GM23248 (cell line): ENCODE data around the gene RPS17. TPM values are rescaled to one million over a fixed set of nuclear protein-coding genes. Genes with fewer than 3 reads are reported as not detected.
A peak's percentile ranks its signal among the peaks of the same experiment; 100 is the strongest.
"Not testable (repeated sequence)": the region's sequence is repeated elsewhere in the genome, so short reads cannot be mapped to it uniquely, and the experiment has no call there.

Experiments used
- DNase-seq: peaks from one replicate; pipeline ENCODE4 v3.0.0-alpha.2; 2015
- H2AFZ ChIP-seq: fragments of 200-600 bp; sonication (generic); 2 replicates; pipeline ENCODE4 v1.6.1; 2016; ENCODE audit warnings: antibody characterized with exemption
- H3F3A ChIP-seq: fragments of 200-600 bp; sonication (generic); 2 replicates; pipeline ENCODE4 v1.6.1; 2016; ENCODE audit warnings: mild to moderate bottlenecking, antibody characterized with exemption, mixed run types; ENCODE audit not compliant: insufficient read depth
- H3K27ac ChIP-seq: fragments of 200-600 bp; sonication (generic); 2 replicates; pipeline ENCODE4 v1.5.1; 2016; ENCODE audit warnings: mild to moderate bottlenecking
- H3K27me3 ChIP-seq: fragments of 200-600 bp; sonication (generic); replicated peaks from 2 replicates; pipeline ENCODE4 v1.6.1; 2016; ENCODE audit warnings: mild to moderate bottlenecking; ENCODE audit not compliant: insufficient read depth
- H3K36me3 ChIP-seq: fragments of 200-600 bp; sonication (generic); 2 replicates; pipeline ENCODE4 v1.6.1; 2016; ENCODE audit warnings: low read depth, mild to moderate bottlenecking
- H3K4me1 ChIP-seq: fragments of 200-600 bp; sonication (generic); 2 replicates; pipeline ENCODE4 v1.6.1; 2016; ENCODE audit warnings: mild to moderate bottlenecking; ENCODE audit not compliant: insufficient read depth
- H3K4me2 ChIP-seq: fragments of 200-600 bp; sonication (generic); one replicate; pipeline ENCODE4 v1.6.1; 2016; ENCODE audit warnings: mild to moderate bottlenecking; ENCODE audit not compliant: unreplicated experiment
- H3K4me3 ChIP-seq: fragments of 200-600 bp; sonication (generic); 2 replicates; pipeline ENCODE4 v1.5.1; 2016; ENCODE audit warnings: mild to moderate bottlenecking
- H3K79me2 ChIP-seq: fragments of 200-600 bp; sonication (generic); 2 replicates; pipeline ENCODE4 v1.6.1; 2016; ENCODE audit warnings: mild to moderate bottlenecking; ENCODE audit not compliant: insufficient read depth
- H3K9ac ChIP-seq: fragments of 200-600 bp; sonication (generic); 2 replicates; pipeline ENCODE4 v1.6.1; 2016; ENCODE audit warnings: mild to moderate bottlenecking
- H3K9me2 ChIP-seq: fragments of 200-600 bp; sonication (generic); 2 replicates; pipeline ENCODE4 v1.6.1; 2016; ENCODE audit warnings: mixed run types, mild to moderate bottlenecking, moderate library complexity; ENCODE audit not compliant: insufficient read depth
- H3K9me3 ChIP-seq: fragments of 200-600 bp; sonication (generic); one replicate; pipeline ENCODE4 v1.6.1; 2017; ENCODE audit warnings: low read depth
- H4K20me1 ChIP-seq: fragments of 200-600 bp; sonication (generic); 2 replicates; pipeline ENCODE4 v1.6.0; 2016; ENCODE audit not compliant: insufficient read depth
- WGBS, 2 experiments: methylation state at CpG; one replicate each; pipeline ENCODE4 v1.1.6; 2015 to 2017; ENCODE audit warnings: low lambda C conversion rate in 2 of 2, low coverage in 1 of 2; ENCODE audit errors: missing lambda C conversion rate in 2 of 2; 5-methylcytosine and 5-hydroxymethylcytosine counted together
- in situ Hi-C: fragments of 300-500 bp; cut with MboI; formaldehyde crosslinking; loops from 2 replicates; pipeline ENCODE4 v1.15.0; 2020
- polyA plus RNA-seq: library from polyadenylated mRNA; unstranded; fragments of >200 nt; fragmentation: Nextera tagmentation; extraction: Ambion mirVana; gene quantifications from 2 replicates; pipeline ENCODE4 v1.2.1, GENCODE V29; 2016
- total RNA-seq: library from RNA; depleted of rRNA; stranded (reverse); fragments of >200 nt; shearing (Covaris generic); gene quantifications from 2 replicates; pipeline ENCODE4 v1.2.3, GENCODE V29; 2014; rRNA removed

Gene RPS17
- total and polyA plus RNA-seq, 2 experiments from 2014 or later = 553 to 1,721 TPM

GRCh38 chr15:82502700-82503339 lies 37.4 kb downstream of the RPS17 start:
- H4K20me1 ChIP-seq, DNase-seq, H3K4me3 ChIP-seq, H3K4me2 ChIP-seq, H3F3A ChIP-seq, H3K27me3 ChIP-seq, in situ Hi-C loops, H2AFZ ChIP-seq, H3K9me3 ChIP-seq, H3K9ac ChIP-seq, H3K27ac ChIP-seq, H3K4me1 ChIP-seq, H3K79me2 ChIP-seq, H3K9me2 ChIP-seq, H3K36me3 ChIP-seq: not testable (repeated sequence)
- WGBS, 2 experiments = 18 to 19% methylated on average over 4 of the region's 7 CpGs

GRCh38 chr15:82500772-82501171 lies 39.5 kb downstream of the RPS17 start:
- H3K79me2 ChIP-seq, H3K27me3 ChIP-seq, H4K20me1 ChIP-seq, in situ Hi-C loops, H3K9me3 ChIP-seq, H3F3A ChIP-seq, H2AFZ ChIP-seq, H3K9ac ChIP-seq, H3K27ac ChIP-seq, H3K4me1 ChIP-seq, H3K36me3 ChIP-seq, H3K4me3 ChIP-seq, DNase-seq, H3K4me2 ChIP-seq, H3K9me2 ChIP-seq: not testable (repeated sequence)
- 65 to 69% methylated on average over 4 of the region's 4 CpGs for WGBS, 2 experiments

GRCh38 chr15:82497978-82498377 lies 42.3 kb downstream of the RPS17 start:
- H3K4me3 ChIP-seq, H3K9me2 ChIP-seq, DNase-seq, H4K20me1 ChIP-seq, H3K4me2 ChIP-seq, H3K79me2 ChIP-seq, H3K9me3 ChIP-seq, H3K27ac ChIP-seq, H3K36me3 ChIP-seq, H3K4me1 ChIP-seq, H3F3A ChIP-seq, H3K9ac ChIP-seq, in situ Hi-C loops, H3K27me3 ChIP-seq, H2AFZ ChIP-seq: not testable (repeated sequence)

- H3K36me3 ChIP-seq, H3K4me2 ChIP-seq: not testable (repeated sequence)
- WGBS, 2 experiments = 38 to 42% methylated on average over 3 to 4 of the region's 4 CpGs
Observed at GRCh38 chr15:82488250-82488649, 52.0 kb downstream of the RPS17 start.

GRCh38 chr15:82487045-82487444 lies 53.2 kb downstream of the RPS17 start:
- H3K79me2 ChIP-seq, H3F3A ChIP-seq, H3K36me3 ChIP-seq, H3K4me2 ChIP-seq, H2AFZ ChIP-seq, in situ Hi-C loops, H3K27me3 ChIP-seq, H3K9ac ChIP-seq, H3K4me1 ChIP-seq, DNase-seq, H3K9me2 ChIP-seq, H3K27ac ChIP-seq, H4K20me1 ChIP-seq, H3K4me3 ChIP-seq, H3K9me3 ChIP-seq: not testable (repeated sequence)
- WGBS, 2 experiments = 91% methylated on average over 7 of the region's 7 CpGs

More at GRCh38 chr15:82488250-82488649, 52.0 kb downstream of the RPS17 start:
- in situ Hi-C loops, H2AFZ ChIP-seq, H3K79me2 ChIP-seq, H3K9ac ChIP-seq, H3F3A ChIP-seq, H3K4me1 ChIP-seq, H3K27ac ChIP-seq, H4K20me1 ChIP-seq, H3K9me2 ChIP-seq, H3K4me3 ChIP-seq, H3K27me3 ChIP-seq, H3K9me3 ChIP-seq: not testable (repeated sequence)
- peak; percentile 18 for DNase-seq

Other genes with a start within 250 kb of the RPS17 start
- gene GOLGA6L10, start 191.0 kb downstream of the RPS17 start, total RNA-seq = under 0.01 and 0.25 TPM in 2 replicates
- not detected in 2 replicates for gene GOLGA6L10, start 191.0 kb downstream of the RPS17 start, polyA plus RNA-seq
- 0.76 and 1.1 TPM in 2 replicates for gene GOLGA6L9, start 110.6 kb downstream of the RPS17 start, total RNA-seq
- gene GOLGA6L9, start 110.6 kb downstream of the RPS17 start, polyA plus RNA-seq = 0.44 and 0.65 TPM in 2 replicates
- gene CPEB1, start 106.9 kb upstream of the RPS17 start, total RNA-seq = 8.6 and 15.9 TPM in 2 replicates
- 5.6 and 5.7 TPM in 2 replicates for gene CPEB1, start 106.9 kb upstream of the RPS17 start, polyA plus RNA-seq
- 0.63 and 0.86 TPM in 2 replicates for gene AP3B2, start 169.4 kb upstream of the RPS17 start, total RNA-seq
- 0.89 and 2.0 TPM in 2 replicates for gene AP3B2, start 169.4 kb upstream of the RPS17 start, polyA plus RNA-seq